Caco-2 (cell line): ENCODE measurements around the gene KDELR3. TPM values are rescaled to one million over a fixed set of nuclear protein-coding genes. Genes with fewer than 3 reads are reported as not detected.
A peak's percentile ranks its signal among the peaks of the same experiment; 100 is the strongest.

Source experiments
- BruUV-seq: library from RNA; stranded (reverse); fragments of 400-500 nt; replicated peaks from 2 replicates; lab custom pipeline; 2021; lab: Mats Ljungman, UMichigan
- CTCF ChIA-PET: fragments of 300-600 bp; sonication (Branson Sonifier 250); formaldehyde crosslinking; loops from one replicate; lab custom pipeline; 2022; ENCODE audit warnings: antibody characterized with exemption; lab: Charles Lee
- POLR2A ChIA-PET: fragments of 300-600 bp; sonication (Branson Sonifier 250); formaldehyde crosslinking; loops from one replicate; lab custom pipeline; 2022; ENCODE audit warnings: antibody characterized with exemption; lab: Charles Lee
- DNase-seq, 2 experiments: peaks; one replicate each; pipeline versions ENCODE4 v3.0.0 to v3.0.0-alpha.2; 2020 to 2022
- H3K27me3 ChIP-seq: replicated peaks from 2 replicates; pipeline ENCODE4 v1.6.0; 2011; ENCODE audit warnings: low read length; ENCODE audit not compliant: control insufficient read depth, insufficient read depth
- H3K36me3 ChIP-seq: 2 replicates; pipeline ENCODE4 v1.5.1; 2011; ENCODE audit warnings: low read length; ENCODE audit not compliant: control insufficient read depth, insufficient read depth
- H3K4me1 ChIP-seq: fragments of 250-450 bp; sonication (Bioruptor Pico); 2 replicates; pipeline ENCODE4 v1.5.1; 2020; ENCODE audit warnings: mild to moderate bottlenecking
- H3K4me3 ChIP-seq: 2 replicates; pipeline ENCODE4 v1.5.1; 2011; ENCODE audit warnings: low read depth, mild to moderate bottlenecking, control low read depth, low read length
- H3K9me3 ChIP-seq: fragments of 250-450 bp; sonication (Bioruptor Pico); 2 replicates; pipeline ENCODE4 v1.5.1; 2020; ENCODE audit warnings: mild to moderate bottlenecking, moderate library complexity
- H3K27ac Mint-ChIP-seq: one replicate; pipeline ENCODE4 v1.8.0; 2022; ENCODE audit warnings: mixed read lengths; ENCODE audit not compliant: unreplicated experiment
- H3K27me3 Mint-ChIP-seq: one replicate; pipeline ENCODE4 v1.8.0; 2022; ENCODE audit warnings: mixed read lengths; ENCODE audit not compliant: insufficient read depth, unreplicated experiment
- H3K36me3 Mint-ChIP-seq: one replicate; pipeline ENCODE4 v1.8.0; 2022; ENCODE audit warnings: mild to moderate bottlenecking, mixed read lengths; ENCODE audit not compliant: insufficient read depth, unreplicated experiment
- H3K4me1 Mint-ChIP-seq: one replicate; pipeline ENCODE4 v1.8.0; 2022; ENCODE audit warnings: low read depth, mixed read lengths; ENCODE audit not compliant: unreplicated experiment
- H3K4me3 Mint-ChIP-seq: one replicate; pipeline ENCODE4 v1.8.0; 2022; ENCODE audit warnings: mild to moderate bottlenecking, moderate library complexity, mixed read lengths; ENCODE audit not compliant: unreplicated experiment
- H3K9me3 Mint-ChIP-seq: one replicate; pipeline ENCODE4 v1.8.0; 2022; ENCODE audit warnings: mixed read lengths; ENCODE audit not compliant: unreplicated experiment
- intact Hi-C: fragments of 100-400 bp; cut with micrococcal nuclease; formaldehyde crosslinking; loops from one replicate; pipeline ENCODE4 v1.10.0; 2022; ENCODE audit not compliant: unreplicated experiment
- total RNA-seq: library from RNA; stranded (reverse); gene quantifications from 2 replicates; pipeline ENCODE4 v1.2.3, GENCODE V29; 2022
- TF ChIP-seq, protein P1 (sequence below), 2 experiments: fragments of 200-600 bp in 1 of 2; IDR thresholded peaks; 1 replicate in 1 of 2; 2 replicates in 1 of 2; pipeline versions ENCODE4 v1.5.1 to v1.8.0; 2011 to 2022; ENCODE audit warnings: antibody characterized with exemption in 1 of 2, control low read depth in 1 of 2, inconsistent platforms in 1 of 2, low read depth in 1 of 2, low read length in 1 of 2, mild to moderate bottlenecking in 1 of 2, moderate library complexity in 1 of 2; ENCODE audit not compliant: insufficient read depth in 1 of 2, severe bottlenecking in 1 of 2, unreplicated experiment in 1 of 2

KDELR3 gene
- total RNA-seq, 1 experiment from 2014 or later: 13.4 TPM

GRCh38 chr22:38513063-38513462, 45.2 kb downstream of the KDELR3 start:
- Mint-ChIP-seq H3K36me3 (no peaks in the 10 kb centered on the region), H3K9me3 (peaks cover 5% of the 10 kb centered on the region), H3K27ac (no peak overlapping the region), H3K27me3 (no peaks in the 10 kb centered on the region), H3K4me3 (no peak overlapping the region), H3K4me1 (peaks cover 13% of the 10 kb centered on the region)
- intact Hi-C loops: loop anchor here (1.0 kb wide), 1 partner anchor 59 kb away; no protein-coding TSS in a partner anchor
- no peak overlapping the region for H3K4me3 ChIP-seq
- H3K9me3 ChIP-seq: no peaks in the 10 kb centered on the region
- H3K36me3 ChIP-seq: no peaks in the 10 kb centered on the region
- BruUV-seq: no TSS peak
- ChIA-PET POLR2A (no interaction called here), CTCF (no interaction called here)
- H3K27me3 ChIP-seq: no peaks in the 10 kb centered on the region
- DNase-seq: peak in 1 of 2 experiments; percentile 62
- TF ChIP-seq, protein P1, sequence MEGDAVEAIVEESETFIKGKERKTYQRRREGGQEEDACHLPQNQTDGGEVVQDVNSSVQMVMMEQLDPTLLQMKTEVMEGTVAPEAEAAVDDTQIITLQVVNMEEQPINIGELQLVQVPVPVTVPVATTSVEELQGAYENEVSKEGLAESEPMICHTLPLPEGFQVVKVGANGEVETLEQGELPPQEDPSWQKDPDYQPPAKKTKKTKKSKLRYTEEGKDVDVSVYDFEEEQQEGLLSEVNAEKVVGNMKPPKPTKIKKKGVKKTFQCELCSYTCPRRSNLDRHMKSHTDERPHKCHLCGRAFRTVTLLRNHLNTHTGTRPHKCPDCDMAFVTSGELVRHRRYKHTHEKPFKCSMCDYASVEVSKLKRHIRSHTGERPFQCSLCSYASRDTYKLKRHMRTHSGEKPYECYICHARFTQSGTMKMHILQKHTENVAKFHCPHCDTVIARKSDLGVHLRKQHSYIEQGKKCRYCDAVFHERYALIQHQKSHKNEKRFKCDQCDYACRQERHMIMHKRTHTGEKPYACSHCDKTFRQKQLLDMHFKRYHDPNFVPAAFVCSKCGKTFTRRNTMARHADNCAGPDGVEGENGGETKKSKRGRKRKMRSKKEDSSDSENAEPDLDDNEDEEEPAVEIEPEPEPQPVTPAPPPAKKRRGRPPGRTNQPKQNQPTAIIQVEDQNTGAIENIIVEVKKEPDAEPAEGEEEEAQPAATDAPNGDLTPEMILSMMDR (IDR thresholded peaks at IDR 0.05; ENCODE audit: insufficient read depth in 1 of 2, low read depth in 1 of 2, low read length in 1 of 2, severe bottlenecking in 1 of 2, unreplicated experiment in 1 of 2): peak in 1 of 2 experiments; percentile 65
- H3K4me1 ChIP-seq: no peaks in the 10 kb centered on the region

DNA sequence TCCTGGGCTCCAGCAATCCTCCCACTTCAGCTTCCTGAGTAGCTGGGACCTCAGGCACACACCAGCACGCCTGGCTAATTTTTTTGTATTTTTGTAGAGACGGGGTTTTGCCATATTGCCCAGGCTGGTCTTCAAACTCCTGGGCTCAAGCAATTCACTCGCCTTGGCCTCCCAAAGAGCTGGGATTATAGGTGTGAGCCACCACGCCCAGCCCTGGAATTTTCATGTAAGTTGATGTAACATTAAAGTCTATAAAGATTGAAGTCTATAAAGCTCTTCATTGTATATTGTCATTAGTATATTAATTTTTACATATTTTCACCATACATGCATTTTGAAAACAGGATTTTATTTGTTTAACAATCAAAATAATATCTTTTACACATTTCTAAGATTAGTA, 50.7 kb downstream of the KDELR3 start:
- H3K4me1 Mint-ChIP-seq: peaks cover 6% of the 10 kb centered on the region
- POLR2A ChIA-PET: no interaction called here
- CTCF ChIA-PET: no interaction called here

DNA sequence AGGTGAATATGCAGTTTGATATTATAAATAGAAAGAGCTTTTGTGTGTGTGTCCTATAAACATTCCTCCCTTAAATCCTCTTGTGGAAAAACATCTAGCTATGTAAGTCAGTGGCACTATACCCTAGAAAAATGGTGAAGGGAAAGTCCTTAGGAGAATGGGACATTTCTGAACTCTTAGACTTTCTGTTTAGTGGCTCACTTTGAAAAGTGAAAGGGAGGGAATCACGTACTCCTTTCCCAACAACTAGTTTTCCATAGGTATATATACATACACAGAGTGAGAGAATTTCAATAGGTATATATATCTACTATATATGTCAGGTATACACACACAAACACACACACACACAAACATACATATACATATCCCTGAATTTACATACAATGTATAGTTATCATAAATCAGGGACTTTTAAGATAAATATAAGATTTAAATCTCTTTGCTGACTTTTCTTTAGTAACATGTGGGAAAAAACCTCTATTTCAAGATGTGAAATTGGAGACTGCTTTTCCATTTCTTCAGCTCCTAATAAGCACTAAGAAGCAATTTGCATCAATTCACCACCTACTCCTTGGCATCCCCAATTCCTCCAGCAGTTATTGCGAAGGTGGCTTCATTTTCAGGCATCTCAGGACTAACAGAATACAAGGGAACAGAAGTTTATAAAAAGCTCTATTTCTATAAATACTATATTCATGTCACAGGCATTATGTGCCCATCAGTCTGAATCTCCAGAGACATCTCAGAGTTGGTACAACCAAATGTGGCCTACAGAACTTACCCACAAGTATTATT, 51.8 kb downstream of the KDELR3 start:
- Mint-ChIP-seq H3K4me3 (no peak overlapping the region), H3K27me3 (no peaks in the 10 kb centered on the region), H3K36me3 (no peaks in the 10 kb centered on the region), H3K9me3 (no peaks in the 10 kb centered on the region), H3K4me1 (peaks cover 6% of the 10 kb centered on the region), H3K27ac (no peak overlapping the region)
- ChIA-PET POLR2A (no interaction called here), CTCF (no interaction called here)
- intact Hi-C loops: no loop called here
- Histone ChIP-seq H3K27me3 (no peaks in the 10 kb centered on the region), H3K4me1 (no peaks in the 10 kb centered on the region), H3K9me3 (no peaks in the 10 kb centered on the region), H3K4me3 (no peak overlapping the region), H3K36me3 (no peaks in the 10 kb centered on the region)
- TF ChIP-seq, protein P1 (IDR thresholded peaks at IDR 0.05; ENCODE audit: insufficient read depth in 1 of 2, low read depth in 1 of 2, low read length in 1 of 2, severe bottlenecking in 1 of 2, unreplicated experiment in 1 of 2): no peak
- no TSS peak for BruUV-seq
- DNase-seq: no peak

More for the DNA sequence above, 50.7 kb downstream of the KDELR3 start:
- Mint-ChIP-seq H3K27ac (no peak overlapping the region), H3K36me3 (no peaks in the 10 kb centered on the region), H3K27me3 (no peaks in the 10 kb centered on the region), H3K4me3 (no peak overlapping the region), H3K9me3 (no peaks in the 10 kb centered on the region)
- DNase-seq: no peak
- intact Hi-C loops: no loop called here
- Histone ChIP-seq H3K9me3 (no peaks in the 10 kb centered on the region), H3K4me1 (no peaks in the 10 kb centered on the region), H3K27me3 (no peaks in the 10 kb centered on the region), H3K4me3 (no peak overlapping the region), H3K36me3 (no peaks in the 10 kb centered on the region)
- no TSS peak for BruUV-seq
- TF ChIP-seq, protein P1 (IDR thresholded peaks at IDR 0.05; ENCODE audit: insufficient read depth in 1 of 2, low read depth in 1 of 2, low read length in 1 of 2, severe bottlenecking in 1 of 2, unreplicated experiment in 1 of 2): no peak
